ENCODE data around the gene POMGNT2.
A peak's percentile ranks its signal among the peaks of the same experiment; 100 is the strongest.

POMGNT2 gene

GRCh38 chr3:43105596-43106292 is at the start of gene POMGNT2:
POMGNT2 (minus strand) TSS chr3:43106079; CDS start chr3:43081431, 24,648 bp downstream.
- DNase-seq (ENCODE audit: low spot score), result peak; percentile 91

- no peak for DNase-seq (ENCODE audit: low spot score)
Observed at GRCh38 chr3:43154980-43155379, 49.1 kb upstream of the POMGNT2 start.

DNA sequence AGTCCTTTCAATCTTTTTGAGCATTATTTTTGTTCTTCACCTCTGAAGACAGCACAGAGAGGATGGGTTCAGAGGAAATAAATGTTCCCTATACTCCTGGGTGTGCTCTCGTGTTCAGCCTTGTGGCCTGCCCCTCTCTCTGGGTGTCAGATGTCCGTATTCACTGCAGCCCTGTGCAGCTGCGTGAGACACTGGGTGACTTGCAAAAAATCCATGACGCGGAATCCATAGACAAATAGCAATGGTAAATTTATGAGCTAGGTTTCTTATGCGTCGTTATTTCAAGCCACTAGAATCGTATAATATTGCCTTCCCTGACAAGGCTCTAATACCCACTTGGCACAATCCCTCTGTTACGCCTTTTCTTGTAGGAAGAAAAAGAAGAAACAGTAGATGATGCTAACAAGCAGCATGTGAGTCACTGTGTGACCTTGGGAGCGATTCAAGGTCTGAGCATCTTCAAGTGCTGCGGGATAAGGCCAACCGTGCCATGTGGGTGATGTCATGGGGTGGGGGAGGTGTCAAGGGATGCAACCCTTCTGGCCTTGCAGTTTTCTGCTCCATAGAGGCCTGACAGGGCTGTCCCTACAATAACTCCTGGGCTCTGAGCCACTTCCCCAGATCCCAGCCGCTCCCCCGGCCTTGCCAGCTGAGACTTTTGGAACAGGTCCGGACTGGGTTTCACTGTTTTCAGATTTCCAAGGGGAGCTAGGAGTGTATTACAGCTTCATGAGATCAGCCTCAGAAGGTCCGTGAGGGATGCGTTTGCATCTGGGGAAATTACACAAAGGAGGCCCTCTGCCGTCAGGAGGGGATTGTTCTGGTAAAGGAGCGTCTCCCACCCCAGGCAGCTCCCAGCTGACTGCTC is 47.6 kb upstream of the POMGNT2 start:
- DNase-seq (ENCODE audit: low spot score), result no peak

DNA sequence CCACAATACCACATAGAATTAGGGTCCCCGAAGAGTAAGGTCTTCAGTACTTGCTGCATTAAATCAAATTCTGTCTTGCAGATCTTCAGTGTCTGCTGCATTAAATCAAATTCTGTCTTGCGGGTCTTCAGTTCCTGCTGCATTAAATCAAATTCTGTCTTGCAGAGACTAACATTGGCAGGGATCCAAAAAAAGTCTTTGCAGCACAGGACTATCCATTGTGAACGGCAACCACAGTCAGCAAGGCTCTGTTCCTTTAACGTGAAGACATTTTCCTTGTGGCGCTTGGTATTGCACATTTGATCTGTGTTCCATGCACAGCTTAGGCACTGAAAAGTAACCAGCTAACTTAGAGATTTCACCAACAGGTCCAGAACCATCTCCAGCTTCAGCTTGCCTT is 46.8 kb upstream of the POMGNT2 start:
- no peak for DNase-seq (ENCODE audit: low spot score)

- no peak for DNase-seq (ENCODE audit: low spot score)
Observed at GRCh38 chr3:43148033-43148432, 42.2 kb upstream of the POMGNT2 start.

DNA sequence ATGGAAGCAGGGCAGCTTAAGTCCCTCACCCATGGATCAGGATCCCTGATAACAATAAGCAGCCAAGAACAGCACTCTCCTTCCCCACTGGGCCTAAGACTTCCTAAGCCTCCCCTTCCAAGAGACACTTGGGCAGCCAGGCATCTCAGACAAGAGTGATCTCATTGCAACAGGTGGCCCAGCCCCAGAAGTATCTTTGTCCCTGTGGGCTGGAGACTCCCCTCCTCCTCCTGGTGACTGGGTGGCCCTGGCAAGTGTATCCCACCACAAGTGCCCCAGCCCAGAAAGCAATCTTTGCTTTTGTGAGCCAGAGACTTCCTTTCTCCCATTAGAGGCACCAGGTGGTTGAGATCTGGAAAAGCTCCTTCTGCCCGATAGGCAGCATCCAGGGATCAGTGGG is 40.7 kb upstream of the POMGNT2 start:
- no peak for DNase-seq (ENCODE audit: low spot score)

- no peak for DNase-seq (ENCODE audit: low spot score)
Observed at GRCh38 chr3:43144761-43145490, 39.0 kb upstream of the POMGNT2 start.

GRCh38 chr3:43142472-43142871 is 36.6 kb upstream of the POMGNT2 start:
- no peak for DNase-seq (ENCODE audit: low spot score)

GRCh38 chr3:43138488-43139231 is 32.8 kb upstream of the POMGNT2 start:
- no peak for DNase-seq (ENCODE audit: low spot score)

DNA sequence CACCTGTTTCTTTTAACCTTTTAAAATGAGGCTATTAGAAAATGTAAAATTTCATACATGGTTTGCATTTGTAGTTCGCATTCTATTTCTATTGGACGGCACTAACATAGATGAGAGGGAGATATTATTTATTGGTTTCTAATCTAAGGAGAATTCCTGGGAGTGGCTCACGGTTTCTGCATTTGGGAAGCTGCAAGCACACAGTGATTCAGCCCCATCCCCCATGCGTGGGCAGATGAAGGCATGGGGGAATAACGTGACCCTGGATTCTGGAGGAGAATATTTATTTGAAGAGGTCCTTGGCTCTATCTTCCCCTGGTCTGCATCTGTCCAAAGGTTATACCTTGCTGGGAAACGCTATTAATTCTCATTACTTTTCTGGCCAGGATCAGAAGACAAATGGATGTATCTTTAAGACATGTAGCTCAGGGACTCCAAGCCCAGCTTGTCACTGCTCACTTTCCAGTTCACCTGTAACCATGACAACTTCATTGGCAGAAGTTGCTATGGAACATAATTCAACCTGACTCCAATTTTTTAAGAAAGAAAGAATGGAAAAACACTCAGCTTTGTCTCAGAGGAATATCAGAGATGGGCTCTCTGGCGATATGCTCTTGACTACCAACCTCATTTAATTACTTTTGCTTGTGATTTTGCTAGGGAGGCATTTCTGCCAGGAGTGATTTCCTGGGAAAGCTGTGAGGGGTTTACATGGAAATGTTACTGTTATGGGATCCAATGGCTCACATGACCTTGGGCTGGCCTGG is 27.2 kb upstream of the POMGNT2 start:
- DNase-seq (ENCODE audit: low spot score), result no peak

DNA sequence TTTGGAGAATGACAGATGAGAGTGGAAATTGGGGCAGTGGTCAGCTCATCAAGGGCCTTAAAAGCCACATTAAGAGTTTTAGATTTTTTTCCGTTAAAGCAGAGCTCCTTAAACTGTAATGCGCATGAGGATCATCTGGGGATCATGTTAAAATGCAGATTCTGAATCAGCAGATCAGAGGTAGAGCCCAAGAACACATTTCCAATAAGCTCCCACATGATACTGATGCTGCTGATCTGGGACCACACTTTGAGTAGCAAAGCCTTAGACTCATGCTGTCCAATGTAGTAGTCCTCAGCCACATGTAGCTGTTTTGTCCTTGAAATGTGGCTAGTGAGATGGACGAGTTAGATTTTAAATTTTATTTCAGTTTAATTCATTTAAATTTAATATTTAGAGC is 26.3 kb upstream of the POMGNT2 start:
- DNase-seq (ENCODE audit: low spot score), result no peak

- DNase-seq (ENCODE audit: low spot score), result no peak
Observed at GRCh38 chr3:43128464-43128863, 22.6 kb upstream of the POMGNT2 start.

DNA sequence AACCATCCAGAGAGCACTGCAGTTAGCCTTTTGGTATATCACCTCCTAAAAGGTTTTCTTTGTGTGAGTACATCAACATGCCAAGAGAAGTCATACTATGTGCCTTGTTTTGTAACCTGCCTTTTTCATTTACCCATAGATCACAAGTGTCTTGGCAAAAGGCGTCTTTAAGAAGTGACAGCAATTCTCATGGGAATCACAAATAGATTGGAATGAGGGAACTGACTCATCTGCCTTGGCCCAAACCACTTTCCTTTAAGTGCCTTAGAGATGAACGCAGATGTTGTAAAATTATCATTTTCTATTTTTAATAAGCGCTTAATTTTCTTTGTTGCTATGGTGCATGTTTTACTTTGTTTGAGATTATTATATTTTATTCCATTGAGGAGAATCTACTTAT is 20.7 kb upstream of the POMGNT2 start:
- no peak for DNase-seq (ENCODE audit: low spot score)

- no peak for DNase-seq (ENCODE audit: low spot score)
Observed at GRCh38 chr3:43123895-43124294, 18.0 kb upstream of the POMGNT2 start.

GRCh38 chr3:43120937-43121336 is 15.1 kb upstream of the POMGNT2 start:
- DNase-seq (ENCODE audit: low spot score), result no peak

DNA sequence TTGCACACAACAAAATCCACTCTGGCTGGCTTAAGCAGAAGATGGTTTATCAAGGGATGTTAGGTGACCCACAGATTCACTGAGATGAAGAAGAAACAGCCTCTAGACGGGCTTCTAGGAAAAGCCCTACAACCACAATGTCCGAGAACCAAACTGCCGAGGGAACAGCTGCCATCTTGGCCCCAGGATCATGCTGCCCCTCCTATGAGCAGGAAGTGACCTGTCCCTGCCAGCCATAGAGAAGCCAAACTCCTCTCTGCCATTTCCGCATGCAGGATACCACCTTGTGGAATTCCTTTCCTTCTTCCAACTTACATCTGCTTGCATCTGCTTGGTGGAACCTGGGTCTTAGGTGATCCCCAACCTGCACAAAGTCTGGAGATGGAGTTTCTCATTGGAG is 11.4 kb upstream of the POMGNT2 start:
- DNase-seq (ENCODE audit: low spot score), result no peak

DNA sequence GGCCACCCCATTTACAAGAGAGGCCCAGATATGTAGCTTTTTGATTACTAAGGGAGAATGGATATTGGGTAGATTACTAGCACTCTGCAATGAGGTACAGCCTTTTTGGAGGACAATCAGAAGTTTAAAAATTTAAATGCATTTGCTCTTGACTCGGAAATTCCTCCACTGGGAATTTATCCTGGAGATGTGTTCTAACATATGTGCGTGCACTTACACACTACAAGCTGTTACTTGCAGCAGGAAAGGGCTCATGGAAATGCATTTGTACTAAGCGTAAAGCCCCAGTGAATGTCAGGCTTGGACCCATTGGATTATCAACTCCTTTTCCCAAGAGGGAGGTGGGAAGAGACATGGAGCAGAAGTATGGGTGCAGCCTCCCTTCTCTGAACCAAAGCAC is 7.8 kb upstream of the POMGNT2 start:
- no peak for DNase-seq (ENCODE audit: low spot score)

GRCh38 chr3:43106293-43106628 is 382 bp upstream of the POMGNT2 start:
- DNase-seq (ENCODE audit: low spot score), result no peak

- no peak for DNase-seq (ENCODE audit: low spot score)
Observed at GRCh38 chr3:43104660-43105595, 951 bp downstream of the POMGNT2 start.

GRCh38 chr3:43104039-43104438 is 1.8 kb downstream of the POMGNT2 start:
- no peak for DNase-seq (ENCODE audit: low spot score)
